Measurements from ENCODE around the gene NEO1.

- TF ChIP-seq CTCF (IDR thresholded peaks at IDR 0.05) (no peak), POLR2A (IDR thresholded peaks at IDR 0.05) (no peak)
These were observed 272.4 kb downstream of the NEO1 start for GRCh38 chr15:73324496-73325170.
